ENCODE data around the gene FITM2.

- TF ChIP-seq SMC3 (IDR thresholded peaks at IDR 0.05; ENCODE audit: low read depth, low read length): no peak
- TF ChIP-seq POLR2AphosphoS5 (IDR thresholded peaks at IDR 0.05; ENCODE audit: low read depth, low read length): no peak
- TF ChIP-seq CTCF (IDR thresholded peaks at IDR 0.05): no peak
- no peak for TF ChIP-seq USF1 (IDR thresholded peaks at IDR 0.05; ENCODE audit: borderline replicate concordance, low read depth)
- TF ChIP-seq TAF1 (IDR thresholded peaks at IDR 0.05; ENCODE audit: borderline replicate concordance, low read depth, low read length): no peak
- no peak for TF ChIP-seq REST (IDR thresholded peaks at IDR 0.05; ENCODE audit: low read depth, low read length)
- no peak for TF ChIP-seq CHD2 (IDR thresholded peaks at IDR 0.05; ENCODE audit: low read length, partially characterized antibody)
- no peak for TF ChIP-seq RCOR1 (IDR thresholded peaks at IDR 0.05; ENCODE audit: low read length)
- TF ChIP-seq JUND (IDR thresholded peaks at IDR 0.05): no peak
These were observed 44.7 kb upstream of the FITM2 start, which contains the start of gene HNF4A for GRCh38 chr20:44355498-44356352.
